NCI-H2196 (cell line): Measurements from ENCODE around the gene SPOCD1.
A peak's percentile ranks its signal among the peaks of the same experiment; 100 is the strongest.

Experiments used
- DNase-seq: peaks from one replicate; lab custom pipeline; 2025; ENCODE audit not compliant: unreplicated experiment; lab: John Stamatoyannopoulos, UW

Gene SPOCD1

GRCh38 chr1:31788138-31788824, 27.5 kb downstream of the SPOCD1 start:
- peak; percentile 94 for DNase-seq

GRCh38 chr1:31787786-31788137, 28.1 kb downstream of the SPOCD1 start:
- no peak for DNase-seq

GRCh38 chr1:31787261-31787660, 28.6 kb downstream of the SPOCD1 start:
- DNase-seq, result no peak

GRCh38 chr1:31786366-31787060, 29.3 kb downstream of the SPOCD1 start:
- DNase-seq, result no peak

GRCh38 chr1:31785947-31786290, 29.9 kb downstream of the SPOCD1 start:
- no peak for DNase-seq

GRCh38 chr1:31785020-31785946, 30.5 kb downstream of the SPOCD1 start:
- no peak for DNase-seq

GRCh38 chr1:31784356-31785019, 31.3 kb downstream of the SPOCD1 start:
- no peak for DNase-seq

GRCh38 chr1:31783846-31784245, 32.0 kb downstream of the SPOCD1 start:
- DNase-seq, result no peak

GRCh38 chr1:31782421-31783410, 33.1 kb downstream of the SPOCD1 start:
- DNase-seq, result no peak

- no peak for DNase-seq
Measured at GRCh38 chr1:31781756-31782371, 34.0 kb downstream of the SPOCD1 start.

- no peak for DNase-seq
Measured at GRCh38 chr1:31781138-31781755, 34.6 kb downstream of the SPOCD1 start.

GRCh38 chr1:31780632-31781031, 35.2 kb downstream of the SPOCD1 start:
- no peak for DNase-seq

GRCh38 chr1:31779687-31780086, 36.1 kb downstream of the SPOCD1 start:
- no peak for DNase-seq

- DNase-seq, result no peak
Measured at GRCh38 chr1:31778763-31779488, 36.9 kb downstream of the SPOCD1 start.

GRCh38 chr1:31776516-31776915, 39.3 kb downstream of the SPOCD1 start:
- no peak for DNase-seq

- no peak for DNase-seq
Measured at GRCh38 chr1:31776032-31776431, 39.8 kb downstream of the SPOCD1 start.

- DNase-seq, result no peak
Measured at GRCh38 chr1:31775210-31775999, 40.4 kb downstream of the SPOCD1 start.

- DNase-seq, result no peak
Measured at GRCh38 chr1:31774495-31774894, 41.3 kb downstream of the SPOCD1 start.
